Natural killer cell (primary cell): ENCODE data around the gene GIMAP8. TPM values are rescaled to one million over a fixed set of nuclear protein-coding genes. Genes with fewer than 3 reads are reported as not detected.
A peak's percentile ranks its signal among the peaks of the same experiment; 100 is the strongest.

Experiments
- ATAC-seq, 3 donors: fragments of 150-1000 bp in 2 of 3; fragments of 200-7000 bp in 1 of 3; cut with Tn5 transposase; 1 replicate in 1 of 3; 2 replicates in 2 of 3; pipeline ENCODE4 v1.10.0; 2021; ENCODE audit warnings: mild to moderate bottlenecking in 2 of 3, moderate library complexity in 2 of 3
- DNase-seq, 2 donors: peaks; one replicate each; pipeline versions ENCODE4 v3.0.0 to v3.0.0-alpha.2; 2013 to 2021; ENCODE audit warnings: mixed read lengths in 1 of 2
- H3K27ac ChIP-seq: one replicate; pipeline ENCODE4 v1.5.1; 2013; ENCODE audit warnings: mild to moderate bottlenecking, low read length
- H3K27me3 ChIP-seq: one replicate; pipeline ENCODE4 v1.6.1; 2013; ENCODE audit warnings: low read length; ENCODE audit not compliant: control insufficient read depth, insufficient read depth
- H3K36me3 ChIP-seq: one replicate; pipeline ENCODE4 v1.6.1; 2013; ENCODE audit warnings: low read length; ENCODE audit not compliant: control insufficient read depth, insufficient read depth
- H3K4me1 ChIP-seq: one replicate; pipeline ENCODE4 v1.6.1; 2013; ENCODE audit warnings: low read length; ENCODE audit not compliant: control insufficient read depth, insufficient read depth
- H3K4me3 ChIP-seq: one replicate; pipeline ENCODE4 v1.5.1; 2013; ENCODE audit warnings: low read length
- H3K9me3 ChIP-seq: one replicate; pipeline ENCODE4 v1.6.1; 2013; ENCODE audit warnings: low read length; ENCODE audit not compliant: control insufficient read depth, insufficient read depth
- H3K27ac Mint-ChIP-seq, 2 donors: one replicate each; pipeline ENCODE4 v1.8.0; 2022; ENCODE audit warnings: mild to moderate bottlenecking in 2 of 2, mixed read lengths in 2 of 2, moderate library complexity in 1 of 2
- H3K27me3 Mint-ChIP-seq, 2 donors: one replicate each; pipeline ENCODE4 v1.8.0; 2022; ENCODE audit warnings: low read depth in 2 of 2, mixed read lengths in 2 of 2
- H3K36me3 Mint-ChIP-seq: one replicate; pipeline ENCODE4 v1.8.0; 2022; ENCODE audit warnings: mixed read lengths
- H3K4me1 Mint-ChIP-seq, 2 donors: one replicate each; pipeline ENCODE4 v1.8.0; 2022; ENCODE audit warnings: mixed read lengths in 2 of 2
- H3K4me3 Mint-ChIP-seq: one replicate; pipeline ENCODE4 v1.8.0; 2022; ENCODE audit warnings: mild to moderate bottlenecking, moderate library complexity, mixed read lengths
- H3K9me3 Mint-ChIP-seq, 2 donors: one replicate each; pipeline ENCODE4 v1.8.0; 2022; ENCODE audit warnings: mixed read lengths in 2 of 2
- CTCF ChIP-seq: fragments of 200-600 bp; IDR thresholded peaks from one replicate; pipeline ENCODE4 v1.8.0; 2022; ENCODE audit warnings: antibody characterized with exemption
- WGBS: methylation state at CpG from one replicate; pipeline ENCODE4 v1.1.7; 2013; ENCODE audit warnings: missing lambda C conversion rate; ENCODE audit not compliant: insufficient coverage; 5-methylcytosine and 5-hydroxymethylcytosine counted together
- intact Hi-C: fragments of 100-400 bp; cut with micrococcal nuclease; formaldehyde crosslinking; loops from one replicate; pipeline ENCODE4 v1.14.2; 2022
- total RNA-seq, 4 donors: library from RNA; stranded (reverse); fragments of 120-200 nt in 1 of 4; gene quantifications; one replicate each; pipeline versions ENCODE4 v1.2.3 to v1.2.4, GENCODE V29; 2013 to 2022

Gene GIMAP8
- total RNA-seq, 3 donors from 2014 or later (not counting 1 experiment from before 2014, with no cell fraction given) = 6.7 to 17.7 (median 8.4) TPM

- ATAC-seq (no peak), DNase-seq (no peak)
- Histone ChIP-seq H3K9me3 (peaks cover 21% of the 10 kb centered on the region), H3K4me1 (peaks cover 8% of the 10 kb centered on the region), H3K4me3 (no peak overlapping the region), H3K27ac (peak overlapping the region; percentile 23), H3K27me3 (no peaks in the 10 kb centered on the region), H3K36me3 (peaks cover 26% of the 10 kb centered on the region)
- Mint-ChIP-seq H3K4me3 (no peak overlapping the region), H3K36me3 (peaks cover 74% of the 10 kb centered on the region), H3K27ac (peak overlapping the region; percentile 79 to 83), H3K9me3 (peaks cover 23 to 37% of the 10 kb centered on the region in 2 donors), H3K4me1 (peaks cover 26 to 27% of the 10 kb centered on the region in 2 donors), H3K27me3 (no peaks in the 10 kb centered on the region)
- intact Hi-C loops = no loop called here
- 85% methylated on average over 2 of the region's 2 CpGs for WGBS
- no peak for TF ChIP-seq CTCF
Observed at GRCh38 chr7:150524018-150524417, 73.6 kb downstream of the GIMAP8 start.

Other genes with a start within 250 kb of the GIMAP8 start
- gene LRRC61, start 127.3 kb upstream of the GIMAP8 start, total RNA-seq = 10 to 100 TPM in 2 of 3 donors, 1 to 10 TPM in 1; 7.3 to 16.7 (median 13.7) TPM
- gene ACTR3C, start 127.1 kb upstream of the GIMAP8 start, total RNA-seq = 1 to 10 TPM; 5.1 to 8.3 (median 7.2) TPM
- not detected for gene RARRES2, start 109.0 kb upstream of the GIMAP8 start, total RNA-seq
- 10 to 100 TPM; 58.9 to 79.4 (median 76.5) TPM for gene REPIN1, start 81.8 kb upstream of the GIMAP8 start, total RNA-seq
- gene ZNF775, start 71.3 kb upstream of the GIMAP8 start, total RNA-seq = 1 to 10 TPM; 1.3 to 2.7 (median 1.6) TPM
- 100 to 1,000 TPM in 1 of 3 donors, 10 to 100 TPM in 2; 66.3 to 100 (median 67.6) TPM for gene GIMAP7, start 64.2 kb downstream of the GIMAP8 start, total RNA-seq
- 100 to 1,000 TPM; 105 to 215 (median 124) TPM for gene GIMAP4, start 116.8 kb downstream of the GIMAP8 start, total RNA-seq
- 100 to 1,000 TPM in 1 of 3 donors, 10 to 100 TPM in 2; 39.7 to 100 (median 51.9) TPM for gene GIMAP6, start 181.8 kb downstream of the GIMAP8 start, total RNA-seq
- 10 to 100 TPM; 47.5 to 77.5 (median 61.0) TPM for gene GIMAP2, start 235.1 kb downstream of the GIMAP8 start, total RNA-seq